Osteoblast (primary cell): ENCODE measurements around the gene GIPC2. TPM values are rescaled to one million over a fixed set of nuclear protein-coding genes. Genes with fewer than 3 reads are reported as not detected.
A peak's percentile ranks its signal among the peaks of the same experiment; 100 is the strongest.
"Not testable (repeated sequence)": the region's sequence is repeated elsewhere in the genome, so short reads cannot be mapped to it uniquely, and the experiment has no call there.

Source experiments
- DNase-seq: peaks from one replicate; pipeline ENCODE4 v3.0.0; 2011; ENCODE audit warnings: low spot score, mixed read lengths; ENCODE audit not compliant: insufficient read length; ENCODE audit errors: missing footprints
- H2AFZ ChIP-seq: 2 replicates; pipeline ENCODE4 v1.6.0; 2011; ENCODE audit warnings: mild to moderate bottlenecking, low read length
- H3K27ac ChIP-seq: 2 replicates; pipeline ENCODE4 v1.5.1; 2011; ENCODE audit warnings: mild to moderate bottlenecking, low read depth, low read length, moderate library complexity
- H3K27me3 ChIP-seq: 2 replicates; pipeline ENCODE4 v1.6.0; 2012; ENCODE audit warnings: mild to moderate bottlenecking, control low read depth, inconsistent platforms, low read length, moderate library complexity; ENCODE audit not compliant: insufficient read depth
- H3K36me3 ChIP-seq: 2 replicates; pipeline ENCODE4 v1.5.1; 2011; ENCODE audit warnings: mild to moderate bottlenecking, low read length, control low read depth, moderate library complexity; ENCODE audit not compliant: insufficient read depth
- H3K4me1 ChIP-seq: 2 replicates; pipeline ENCODE4 v1.5.1; 2011; ENCODE audit warnings: mild to moderate bottlenecking, low read length, control low read depth, moderate library complexity; ENCODE audit not compliant: insufficient read depth
- H3K4me2 ChIP-seq: 2 replicates; pipeline ENCODE4 v1.6.0; 2011; ENCODE audit warnings: mild to moderate bottlenecking, low read length; ENCODE audit not compliant: insufficient read depth
- H3K4me3 ChIP-seq: fragments of 200-600 bp; sonication (generic); 3 replicates; pipeline ENCODE4 v1.5.1; 2012; ENCODE audit warnings: mild to moderate bottlenecking, low read length, inconsistent platforms; ENCODE audit not compliant: insufficient read depth
- H3K79me2 ChIP-seq: 2 replicates; pipeline ENCODE4 v1.6.0; 2012; ENCODE audit warnings: mild to moderate bottlenecking, low read length, control low read depth, inconsistent platforms; ENCODE audit not compliant: insufficient read depth
- H3K9me3 ChIP-seq: 2 replicates; pipeline ENCODE4 v1.5.1; 2011; ENCODE audit warnings: low read depth, low read length, control low read depth
- H4K20me1 ChIP-seq: 2 replicates; pipeline ENCODE4 v1.6.0; 2012; ENCODE audit warnings: mild to moderate bottlenecking, low read length, control low read depth; ENCODE audit not compliant: insufficient read depth
- total RNA-seq: library from RNA; depleted of rRNA; stranded (reverse); fragments of >200 nt; gene quantifications from 2 replicates; pipeline ENCODE4 v1.2.3, GENCODE V29; 2012
- TF ChIP-seq, protein P1 (sequence below): IDR thresholded peaks from 2 replicates; pipeline ENCODE4 v1.5.1; 2011; ENCODE audit warnings: mild to moderate bottlenecking, low read depth, low read length, moderate library complexity; ENCODE audit errors: extremely low read depth

GIPC2 gene
- total RNA-seq, 1 donor: 0.36 TPM

GRCh38 chr1:78078358-78078757 lies 32.6 kb downstream of the GIPC2 start:
- Histone ChIP-seq H4K20me1 (no peaks in the 10 kb centered on the region), H3K4me1 (peaks cover 26% of the 10 kb centered on the region)

DNA sequence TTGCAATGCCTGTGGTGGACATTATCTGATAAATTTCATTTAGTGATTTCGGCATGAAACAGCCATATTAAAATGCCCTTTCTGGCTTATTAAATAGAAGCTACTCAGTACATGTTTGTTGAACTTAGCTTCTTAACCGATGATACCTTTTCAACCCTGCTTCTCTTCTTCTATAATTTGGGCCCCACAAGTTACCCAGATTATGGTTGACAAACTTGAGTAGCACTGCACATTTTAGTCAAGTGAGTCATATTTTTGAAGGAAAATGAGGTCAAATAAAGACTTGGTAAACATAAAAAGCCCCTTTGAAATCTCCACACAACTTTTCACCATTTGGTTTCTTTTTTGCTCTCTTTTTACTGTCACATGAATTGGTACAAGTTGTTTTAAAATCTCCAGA lies 33.8 kb downstream of the GIPC2 start:
- no peak for DNase-seq
- Histone ChIP-seq H3K27ac (peak overlapping the region; percentile 24), H3K9me3 (no peaks in the 10 kb centered on the region), H3K4me3 (no peak overlapping the region), H3K27me3 (no peaks in the 10 kb centered on the region), H3K79me2 (no peaks in the 10 kb centered on the region), H2AFZ (peak overlapping the region; percentile 77), H3K36me3 (no peaks in the 10 kb centered on the region), H3K4me2 (peak overlapping the region; percentile 44), H3K4me1 (peaks cover 26% of the 10 kb centered on the region), H4K20me1 (no peaks in the 10 kb centered on the region)
- TF ChIP-seq, protein P1, sequence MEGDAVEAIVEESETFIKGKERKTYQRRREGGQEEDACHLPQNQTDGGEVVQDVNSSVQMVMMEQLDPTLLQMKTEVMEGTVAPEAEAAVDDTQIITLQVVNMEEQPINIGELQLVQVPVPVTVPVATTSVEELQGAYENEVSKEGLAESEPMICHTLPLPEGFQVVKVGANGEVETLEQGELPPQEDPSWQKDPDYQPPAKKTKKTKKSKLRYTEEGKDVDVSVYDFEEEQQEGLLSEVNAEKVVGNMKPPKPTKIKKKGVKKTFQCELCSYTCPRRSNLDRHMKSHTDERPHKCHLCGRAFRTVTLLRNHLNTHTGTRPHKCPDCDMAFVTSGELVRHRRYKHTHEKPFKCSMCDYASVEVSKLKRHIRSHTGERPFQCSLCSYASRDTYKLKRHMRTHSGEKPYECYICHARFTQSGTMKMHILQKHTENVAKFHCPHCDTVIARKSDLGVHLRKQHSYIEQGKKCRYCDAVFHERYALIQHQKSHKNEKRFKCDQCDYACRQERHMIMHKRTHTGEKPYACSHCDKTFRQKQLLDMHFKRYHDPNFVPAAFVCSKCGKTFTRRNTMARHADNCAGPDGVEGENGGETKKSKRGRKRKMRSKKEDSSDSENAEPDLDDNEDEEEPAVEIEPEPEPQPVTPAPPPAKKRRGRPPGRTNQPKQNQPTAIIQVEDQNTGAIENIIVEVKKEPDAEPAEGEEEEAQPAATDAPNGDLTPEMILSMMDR: no peak

More at GRCh38 chr1:78078358-78078757, 32.6 kb downstream of the GIPC2 start:
- TF ChIP-seq, protein P1: no peak
- Histone ChIP-seq H3K27me3 (no peaks in the 10 kb centered on the region), H3K9me3 (no peaks in the 10 kb centered on the region), H3K4me3 (no peak overlapping the region), H3K4me2 (no peak overlapping the region), H3K79me2 (no peaks in the 10 kb centered on the region), H3K36me3 (no peaks in the 10 kb centered on the region), H3K27ac (no peak overlapping the region), H2AFZ (peak overlapping the region; percentile 39)
- no peak for DNase-seq

GRCh38 chr1:78080767-78081166 lies 35.0 kb downstream of the GIPC2 start:
- H3K4me1 ChIP-seq: peaks cover 26% of the 10 kb centered on the region
- no peaks in the 10 kb centered on the region for H3K79me2 ChIP-seq
- peak overlapping the region; percentile 39 for H2AFZ ChIP-seq
- no peaks in the 10 kb centered on the region for H3K9me3 ChIP-seq
- H3K27me3 ChIP-seq: no peaks in the 10 kb centered on the region
- H3K4me3 ChIP-seq: no peak overlapping the region
- H3K4me2 ChIP-seq: peak overlapping the region; percentile 47
- H4K20me1 ChIP-seq: no peaks in the 10 kb centered on the region
- TF ChIP-seq, protein P1: no peak
- DNase-seq: no peak
- no peaks in the 10 kb centered on the region for H3K36me3 ChIP-seq
- peak overlapping the region; percentile 24 for H3K27ac ChIP-seq

DNA sequence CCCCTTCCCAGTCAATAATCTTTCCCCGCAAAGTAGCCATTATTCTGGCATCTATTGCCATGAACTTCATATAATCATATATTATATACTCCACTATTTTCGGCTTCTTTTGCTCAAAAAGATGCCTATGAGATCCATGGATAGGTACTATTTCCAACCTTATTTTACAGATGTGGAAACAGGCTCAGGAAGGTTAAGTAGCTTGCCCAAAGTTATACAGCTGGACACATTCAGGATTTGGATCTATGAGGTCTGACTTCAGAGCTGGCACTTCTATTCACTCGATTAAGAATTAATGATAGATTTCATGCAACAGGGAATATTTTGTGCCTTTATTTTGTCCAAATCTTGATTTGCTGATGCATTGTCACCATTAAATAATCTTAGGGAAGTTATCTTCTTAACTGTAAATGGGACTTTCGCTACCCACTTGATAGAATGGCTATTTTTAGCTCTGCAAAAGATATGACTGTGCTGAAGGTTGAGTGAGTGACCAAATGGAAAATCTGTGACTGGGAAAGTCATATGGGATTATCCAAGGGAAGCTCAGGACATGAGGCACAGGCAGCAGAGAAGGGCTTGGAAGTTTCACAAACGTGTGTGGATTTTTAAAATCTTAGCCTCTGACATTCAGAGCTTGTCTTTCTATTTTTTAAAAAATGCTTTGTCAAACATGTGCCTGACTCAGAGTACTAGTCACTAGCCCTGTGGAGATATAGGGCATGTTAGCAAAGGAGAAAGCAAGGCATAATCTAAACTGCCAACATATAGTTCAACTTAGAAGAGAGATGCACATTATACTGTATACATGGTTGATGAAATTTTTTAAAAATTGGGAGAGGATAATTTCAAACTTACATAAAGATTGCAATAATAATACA lies 36.5 kb downstream of the GIPC2 start:
- H3K4me2 ChIP-seq: peak overlapping the region; percentile 52
- no peaks in the 10 kb centered on the region for H3K9me3 ChIP-seq
- no peaks in the 10 kb centered on the region for H3K36me3 ChIP-seq
- H3K4me1 ChIP-seq: peaks cover 26% of the 10 kb centered on the region
- peak overlapping the region; percentile 87 for H3K27ac ChIP-seq
- no peak overlapping the region for H3K4me3 ChIP-seq
- TF ChIP-seq, protein P1: no peak
- no peaks in the 10 kb centered on the region for H3K27me3 ChIP-seq
- no peaks in the 10 kb centered on the region for H3K79me2 ChIP-seq
- H2AFZ ChIP-seq: peak overlapping the region; percentile 74
- peak; percentile 64 for DNase-seq
- H4K20me1 ChIP-seq: no peaks in the 10 kb centered on the region

DNA sequence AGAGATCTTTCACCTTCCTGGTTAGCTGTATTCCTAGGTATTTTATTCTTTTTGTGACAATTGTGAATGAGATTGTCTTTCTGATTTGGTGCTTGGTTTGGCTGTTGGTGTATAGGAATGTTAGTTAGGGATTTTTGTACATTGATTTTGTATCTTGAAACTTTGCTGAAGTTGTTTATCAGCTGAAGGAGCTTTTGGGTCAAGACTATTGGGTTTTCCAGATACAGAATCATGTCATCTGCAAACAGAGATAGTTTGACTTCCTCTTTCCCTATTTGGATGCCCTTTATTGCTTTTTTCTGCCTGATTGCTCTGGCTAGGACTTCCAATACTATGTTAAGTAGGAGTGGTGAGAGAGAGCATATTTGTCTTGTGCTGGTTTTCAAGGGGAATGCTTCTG lies 38.9 kb downstream of the GIPC2 start:
- DNase-seq, H3K36me3 ChIP-seq: not testable (repeated sequence)
- H3K4me1 ChIP-seq: peaks cover 24% of the 10 kb centered on the region

More for the DNA sequence above, 38.9 kb downstream of the GIPC2 start:
- not testable (repeated sequence) for H3K27ac ChIP-seq, H3K9me3 ChIP-seq, H2AFZ ChIP-seq, H3K4me3 ChIP-seq, H3K27me3 ChIP-seq, H4K20me1 ChIP-seq, H3K4me2 ChIP-seq, H3K79me2 ChIP-seq
